Activated CD8-positive, alpha-beta memory T cell treated with anti-CD3 and anti-CD28 coated beads for 1 hour (primary cell): ENCODE results near the gene HOOK2.
"Not testable (repeated sequence)": the region's sequence is repeated elsewhere in the genome, so short reads cannot be mapped to it uniquely, and the experiment has no call there.

Source experiments
- DNase-seq, 2 donors: peaks; one replicate each; pipeline ENCODE4 v3.0.0-alpha.2; 2020; ENCODE audit warnings: low read depth in 1 of 2; ENCODE audit errors: extremely low read depth in 1 of 2

HOOK2 gene

GRCh38 chr19:12722566-12723380 lies 52.6 kb downstream of the HOOK2 start:
- peak; percentile 86 to 89 for DNase-seq

- DNase-seq, result peak in 1 of 2 donors; percentile 33
These were observed 53.4 kb downstream of the HOOK2 start for GRCh38 chr19:12721656-12722565.

- DNase-seq, result no peak
These were observed 54.3 kb downstream of the HOOK2 start for GRCh38 chr19:12720851-12721655.

- no peak for DNase-seq
These were observed 55.1 kb downstream of the HOOK2 start for GRCh38 chr19:12720296-12720695.

GRCh38 chr19:12715929-12716328 lies 59.4 kb downstream of the HOOK2 start:
- no peak for DNase-seq

GRCh38 chr19:12715102-12715501 lies 60.2 kb downstream of the HOOK2 start:
- DNase-seq, result no peak

GRCh38 chr19:12713304-12713703 lies 62.0 kb downstream of the HOOK2 start:
- not testable (repeated sequence) for DNase-seq
